ENCODE results near the gene YIPF3. TPM values are rescaled to one million over a fixed set of nuclear protein-coding genes. Genes with fewer than 3 reads are reported as not detected.
A peak's percentile ranks its signal among the peaks of the same experiment; 100 is the strongest.

The YIPF3 gene
- total and polyA plus RNA-seq, 8 donors = 101 to 137 (median 130) TPM

- DNase-seq (no peak), ATAC-seq (peak; percentile 67)
- TF ChIP-seq CTCF (IDR thresholded peaks at IDR 0.05) = no peak
- peaks cover 0 to 100% of the 10 kb centered on the region in 2 donors for H3K36me3 ChIP-seq
- no peak overlapping the region for H3K27ac ChIP-seq
- peaks cover 0 to 3% of the 10 kb centered on the region in 2 donors for H3K4me1 ChIP-seq
- H3K4me3 ChIP-seq = no peak overlapping the region
- H3K9me3 ChIP-seq = no peaks in the 10 kb centered on the region
- no peaks in the 10 kb centered on the region for H3K27me3 ChIP-seq
- intact Hi-C loops (cut with DNase I) = no loop called here
Observed at GRCh38 chr6:43524483-43524961, 7.8 kb upstream of the YIPF3 start.

GRCh38 chr6:43523284-43523683 lies 6.6 kb upstream of the YIPF3 start:
- DNase-seq (no peak), ATAC-seq (no peak)
- no peaks in the 10 kb centered on the region for H3K27me3 ChIP-seq
- H3K27ac ChIP-seq = no peak overlapping the region
- H3K4me3 ChIP-seq = no peak overlapping the region
- peaks cover 3 to 10% of the 10 kb centered on the region in 2 donors for H3K4me1 ChIP-seq
- no peak for TF ChIP-seq CTCF (IDR thresholded peaks at IDR 0.05)
- intact Hi-C loops (cut with DNase I) = no loop called here
- H3K9me3 ChIP-seq = no peaks in the 10 kb centered on the region
- H3K36me3 ChIP-seq = peaks cover 0 to 92% of the 10 kb centered on the region in 2 donors

GRCh38 chr6:43522547-43523261 lies 6.0 kb upstream of the YIPF3 start:
- DNase-seq (no peak), ATAC-seq (no peak)
- peak overlapping the region in 1 of 2 donors; percentile 14 for H3K27ac ChIP-seq
- no peak overlapping the region for H3K4me3 ChIP-seq
- intact Hi-C loops (cut with DNase I) = no loop called here
- peaks cover 0 to 87% of the 10 kb centered on the region in 2 donors for H3K36me3 ChIP-seq
- peaks cover 8 to 15% of the 10 kb centered on the region in 2 donors for H3K4me1 ChIP-seq
- H3K27me3 ChIP-seq = no peaks in the 10 kb centered on the region
- no peaks in the 10 kb centered on the region for H3K9me3 ChIP-seq
- TF ChIP-seq CTCF (IDR thresholded peaks at IDR 0.05) = no peak

GRCh38 chr6:43521836-43522235 lies 5.1 kb upstream of the YIPF3 start:
- intact Hi-C loops (cut with DNase I) = no loop called here
- TF ChIP-seq CTCF (IDR thresholded peaks at IDR 0.05) = no peak
- Histone ChIP-seq H3K4me1 (peaks cover 10 to 19% of the 10 kb centered on the region in 2 donors), H3K27me3 (no peaks in the 10 kb centered on the region), H3K27ac (no peak overlapping the region), H3K9me3 (no peaks in the 10 kb centered on the region), H3K36me3 (peaks cover 0 to 78% of the 10 kb centered on the region in 2 donors), H3K4me3 (no peak overlapping the region)
- DNase-seq = no peak
- peak; percentile 34 for ATAC-seq

- TF ChIP-seq CTCF (IDR thresholded peaks at IDR 0.05) = no peak
- ATAC-seq (no peak), DNase-seq (no peak)
- H3K9me3 ChIP-seq = no peaks in the 10 kb centered on the region
- H3K27ac ChIP-seq = no peak overlapping the region
- peaks cover 0 to 68% of the 10 kb centered on the region in 2 donors for H3K36me3 ChIP-seq
- intact Hi-C loops (cut with DNase I) = no loop called here
- no peak overlapping the region for H3K4me3 ChIP-seq
- peaks cover 21 to 31% of the 10 kb centered on the region in 2 donors for H3K4me1 ChIP-seq
- no peaks in the 10 kb centered on the region for H3K27me3 ChIP-seq
Observed at GRCh38 chr6:43520097-43520496, 3.4 kb upstream of the YIPF3 start.
